GM21447 (cell line): ENCODE results near the gene FOXN1.

Experiments used
- ATAC-seq: cut with Tn5 transposase; IDR thresholded peaks from one replicate; pipeline ENCODE4 v1.9.1; 2021; ENCODE audit not compliant: unreplicated experiment

The FOXN1 gene

DNA sequence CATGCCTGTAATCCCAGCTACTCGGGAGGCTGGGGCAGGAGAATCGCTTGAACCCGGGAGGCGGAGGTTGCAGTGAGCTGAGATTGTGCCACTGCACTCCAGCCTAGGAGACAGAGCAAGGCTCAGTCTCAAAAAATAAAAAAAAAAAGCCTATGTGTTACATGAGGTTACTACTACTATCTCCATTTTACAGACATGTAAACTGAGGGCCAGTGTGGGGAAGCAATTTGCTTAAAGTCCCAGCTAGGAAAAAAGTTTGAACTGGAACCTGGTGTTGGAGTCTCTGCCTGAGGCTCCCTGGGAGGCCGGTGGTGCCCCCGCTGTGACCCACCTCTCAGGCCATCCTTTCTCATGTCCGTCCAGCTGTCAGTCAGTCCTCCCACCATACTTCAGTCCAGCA, 28.2 kb upstream of the FOXN1 start:
- ATAC-seq = no peak

DNA sequence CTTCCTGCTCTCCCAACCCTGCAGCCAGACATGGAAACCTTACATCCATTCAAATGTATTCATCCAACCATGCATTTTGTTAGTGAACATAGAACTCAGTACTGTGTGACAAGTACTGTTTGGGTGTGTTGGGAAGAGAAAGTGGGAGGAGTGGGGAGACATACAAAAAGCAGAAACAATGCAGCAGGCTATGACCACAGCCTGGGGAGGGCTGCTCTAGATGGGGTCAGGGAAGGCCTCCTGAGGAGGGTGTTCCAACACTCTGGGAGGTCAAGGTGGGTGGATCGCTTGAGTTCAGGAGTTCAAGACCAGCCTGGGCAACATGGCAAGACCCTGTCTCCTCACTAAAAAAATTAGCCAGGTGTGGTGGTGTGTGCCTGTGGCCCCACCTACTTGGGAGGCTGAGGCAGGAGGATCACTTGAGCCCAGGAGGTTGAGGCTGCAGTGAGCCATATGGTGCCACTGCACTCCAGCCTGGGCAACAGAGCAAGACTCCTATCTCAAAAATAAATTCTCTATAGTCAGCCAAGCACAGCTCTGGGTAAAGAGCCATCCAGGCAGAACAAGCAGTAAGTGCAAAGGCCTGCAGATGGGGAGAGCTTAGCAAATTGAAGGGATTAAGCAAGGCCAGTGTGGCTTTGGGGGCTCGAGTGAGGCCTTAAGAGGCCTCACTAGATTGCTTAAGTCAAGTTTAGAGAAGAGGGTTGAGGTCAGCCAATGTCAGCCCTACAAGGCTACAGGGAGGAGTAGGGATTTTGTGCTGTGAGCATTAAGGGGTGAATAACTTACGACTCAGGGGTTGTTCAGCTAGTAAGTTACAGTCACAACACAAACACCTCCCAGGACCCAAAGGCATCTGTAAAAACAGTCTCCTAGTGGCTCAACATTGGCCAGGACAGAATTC, 27.2 kb upstream of the FOXN1 start:
- ATAC-seq = no peak

DNA sequence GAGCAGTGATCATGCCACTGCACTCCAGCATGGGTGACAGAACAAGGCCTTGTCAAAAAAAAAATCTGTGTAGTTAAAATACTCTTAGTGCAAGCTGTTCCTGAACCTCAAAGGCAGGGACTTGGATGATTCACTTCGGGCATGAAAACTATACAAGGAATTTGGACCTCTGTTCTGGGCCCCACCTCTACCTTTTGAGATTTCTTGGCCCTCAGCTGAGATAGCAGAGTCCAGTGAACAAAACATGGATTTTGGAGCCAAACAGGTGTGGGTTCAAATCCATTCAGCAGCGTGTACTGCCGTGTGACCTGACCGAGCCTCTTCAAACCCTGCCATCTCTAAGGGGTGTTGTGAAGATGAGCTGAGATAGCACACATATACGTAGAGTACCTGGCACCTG, 25.9 kb upstream of the FOXN1 start:
- ATAC-seq = no peak

DNA sequence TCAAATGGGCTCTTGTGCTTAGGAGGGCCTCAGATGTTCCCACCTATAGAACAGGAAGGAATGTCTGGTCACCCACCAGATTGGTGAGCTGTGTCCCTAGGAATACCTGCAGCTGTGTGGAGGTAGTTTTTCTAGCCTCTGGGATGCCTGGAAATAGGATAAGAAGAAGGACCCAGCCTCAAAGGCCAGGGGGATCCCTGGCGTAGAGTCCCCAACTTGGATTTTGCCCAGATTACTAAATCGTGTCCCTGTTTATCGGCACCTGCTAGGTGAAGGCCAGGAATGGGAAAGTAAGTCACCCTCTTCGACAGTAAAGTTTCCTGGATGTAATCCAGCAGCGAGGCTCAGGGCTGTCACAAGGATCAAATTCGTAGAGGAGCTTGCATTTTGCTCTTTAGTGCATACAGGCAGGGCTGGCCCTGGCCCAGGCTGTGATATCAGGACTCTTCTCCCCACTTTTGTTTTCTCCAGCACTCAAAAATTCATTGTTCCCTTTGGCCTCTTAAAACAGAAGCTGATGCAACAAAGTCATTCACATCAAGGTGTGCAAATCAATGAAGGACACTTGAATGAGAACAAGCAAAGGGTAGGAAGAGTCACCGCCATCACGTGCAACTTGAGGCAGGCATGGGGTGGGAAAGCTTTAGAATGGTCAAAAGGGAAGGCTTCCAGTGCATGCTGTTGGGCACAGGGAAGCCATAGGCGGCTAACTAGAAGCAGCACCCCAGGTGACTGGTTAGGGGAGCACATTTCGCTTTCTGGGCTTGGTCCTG, 25.2 kb upstream of the FOXN1 start:
- ATAC-seq = no peak

DNA sequence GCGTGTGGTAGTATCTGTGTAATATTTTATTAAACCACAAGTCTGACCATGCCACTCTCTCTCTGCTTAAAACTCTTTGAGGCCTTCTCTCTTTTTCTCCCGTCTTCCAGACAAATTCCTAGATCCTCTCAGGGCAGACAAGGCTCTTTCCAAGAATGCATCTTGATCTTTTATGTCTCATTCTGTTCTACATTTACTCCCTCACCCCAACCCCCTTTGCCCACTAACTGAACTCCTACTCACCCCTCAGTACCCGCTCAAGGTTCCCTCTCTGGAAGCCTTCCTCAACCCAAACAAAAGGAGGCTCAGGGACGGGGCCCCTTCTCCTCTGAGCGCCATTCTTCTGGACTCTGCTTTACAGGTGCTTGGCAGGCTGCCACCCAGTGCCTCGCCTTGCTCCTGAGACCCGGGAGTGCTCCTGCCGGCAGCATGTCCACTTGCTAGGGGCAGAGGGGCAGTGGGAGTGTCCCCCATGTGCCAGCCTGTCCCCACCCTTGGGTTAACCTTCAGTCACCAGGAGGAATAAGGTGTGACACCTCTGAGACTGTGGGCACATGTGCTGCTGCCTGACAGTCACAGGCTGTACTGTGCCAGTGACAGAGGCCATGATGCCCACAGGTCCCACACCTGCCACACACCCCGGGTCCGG, 23.5 kb upstream of the FOXN1 start:
- no peak for ATAC-seq

DNA sequence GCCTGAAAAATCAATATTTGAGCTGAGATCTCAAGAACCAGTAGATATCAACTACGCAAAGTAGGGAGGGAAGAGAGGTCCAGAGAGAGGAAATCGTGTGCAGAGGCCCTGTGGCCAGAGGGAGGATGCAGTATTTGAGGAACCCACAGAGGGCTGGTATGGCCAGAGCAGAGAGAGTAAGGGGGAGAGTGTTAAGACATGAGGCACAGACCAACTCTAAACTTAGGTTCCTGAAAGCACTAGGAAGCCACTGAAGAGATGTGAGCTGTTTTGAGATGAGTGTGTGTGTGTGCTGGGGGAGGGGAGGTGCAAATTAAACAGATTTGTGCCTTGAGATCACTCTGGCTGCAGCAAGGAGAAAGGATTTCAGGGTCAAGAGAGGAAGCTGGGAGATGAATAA, 21.9 kb upstream of the FOXN1 start:
- ATAC-seq = peak; percentile 93

DNA sequence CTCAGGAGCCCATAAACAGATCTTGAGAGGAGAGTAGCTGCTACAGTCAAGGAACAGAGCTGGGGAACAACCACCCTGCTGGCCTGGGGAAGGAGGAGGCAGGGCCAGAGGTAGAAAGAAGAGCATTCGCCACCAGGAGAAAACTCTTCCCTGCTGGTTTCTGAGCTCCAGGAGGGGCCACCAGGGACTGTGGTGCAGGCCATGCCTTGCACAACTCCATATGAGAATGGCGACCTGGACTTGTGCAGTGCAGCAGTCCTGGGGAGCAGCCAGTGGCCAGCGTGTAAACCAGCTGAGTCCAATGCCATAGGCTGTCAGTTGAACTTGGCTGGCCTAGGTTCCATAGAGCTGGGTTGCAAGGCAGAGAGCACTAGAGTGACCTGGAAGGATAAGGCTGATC, 21.1 kb upstream of the FOXN1 start:
- ATAC-seq = no peak

DNA sequence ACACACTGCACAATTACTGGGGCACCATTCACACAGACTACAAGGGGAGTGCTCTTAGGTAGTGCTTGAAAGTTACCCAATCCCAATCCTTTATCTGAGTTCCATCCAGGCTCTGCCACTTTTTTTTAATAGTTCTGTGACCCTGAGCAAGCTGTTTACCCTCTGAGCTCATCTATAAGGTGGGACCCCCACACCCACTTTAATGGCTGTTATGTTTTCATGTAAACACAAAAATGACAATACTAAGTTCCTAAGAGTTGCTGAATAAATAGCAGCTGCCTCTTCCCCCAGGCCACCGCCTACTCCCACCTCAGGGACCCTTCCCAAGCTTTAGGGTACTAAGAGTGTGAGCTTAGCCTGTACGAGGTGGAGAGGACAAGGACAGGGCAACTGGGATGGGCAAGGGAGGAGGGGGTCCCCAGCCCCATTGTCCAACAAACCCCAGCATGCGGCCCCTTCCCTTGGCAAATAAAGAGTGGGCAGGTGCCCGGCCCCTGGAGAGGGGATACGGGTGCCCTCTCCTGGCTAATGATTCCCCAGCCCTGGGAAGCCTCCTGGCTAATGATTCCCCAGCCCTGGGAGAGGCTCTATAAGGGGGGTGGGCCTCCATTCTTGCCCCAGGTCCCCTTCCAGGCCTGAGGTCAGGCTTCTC, 18.1 kb upstream of the FOXN1 start:
- ATAC-seq = no peak

DNA sequence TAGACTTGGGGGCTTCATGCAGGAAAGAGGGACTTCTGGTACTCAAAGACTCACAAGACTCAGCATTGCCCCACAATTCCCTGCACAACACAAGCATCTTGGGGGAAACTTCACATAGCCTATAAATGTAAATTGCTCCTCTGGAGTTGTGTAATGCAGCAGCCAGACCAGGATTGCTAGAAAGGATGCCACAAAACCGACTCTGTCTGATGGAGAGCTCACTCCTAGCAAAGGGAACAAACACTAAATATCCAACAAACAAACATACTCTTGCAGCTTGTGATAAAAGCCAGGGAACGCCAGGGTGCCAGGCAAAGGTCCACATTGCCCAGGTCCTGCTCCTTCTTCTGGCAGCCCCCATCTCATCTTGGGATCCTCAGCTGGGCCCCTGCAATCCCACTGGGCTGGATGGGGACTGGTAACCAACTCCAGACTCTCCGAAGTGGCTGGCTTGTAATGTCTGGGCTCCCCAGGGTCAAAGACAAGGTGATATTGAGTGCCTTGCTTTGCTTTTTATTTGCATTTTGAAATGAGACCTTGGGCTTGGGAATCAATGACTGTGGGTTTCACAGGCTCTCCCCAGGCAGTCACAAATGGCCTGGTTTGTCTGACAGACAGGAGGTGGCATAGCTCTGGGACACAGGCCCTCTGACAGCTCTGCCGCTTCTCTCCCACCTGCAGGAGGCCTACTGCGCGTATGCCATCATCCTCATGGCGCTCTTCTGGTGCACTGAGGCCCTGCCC, 17.4 kb upstream of the FOXN1 start:
- no peak for ATAC-seq

DNA sequence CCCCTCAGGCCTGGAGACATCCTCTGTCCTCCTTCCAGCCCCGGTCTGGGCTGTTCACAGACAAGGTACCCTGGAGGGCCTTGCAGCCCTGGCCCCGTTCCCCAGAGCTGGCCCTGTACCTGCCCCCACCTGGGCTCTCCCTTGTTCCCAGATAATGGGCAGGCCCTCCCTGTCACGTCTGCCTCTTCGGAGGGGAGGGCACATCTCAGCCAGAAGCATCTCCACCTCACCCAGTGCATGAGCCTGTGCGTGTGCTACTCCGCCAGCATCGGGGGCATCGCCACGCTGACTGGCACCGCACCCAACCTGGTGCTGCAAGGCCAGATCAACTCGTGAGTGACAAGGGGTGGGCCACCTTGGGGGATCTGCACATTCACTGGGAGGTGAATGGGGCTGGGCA, 14.9 kb upstream of the FOXN1 start:
- no peak for ATAC-seq

DNA sequence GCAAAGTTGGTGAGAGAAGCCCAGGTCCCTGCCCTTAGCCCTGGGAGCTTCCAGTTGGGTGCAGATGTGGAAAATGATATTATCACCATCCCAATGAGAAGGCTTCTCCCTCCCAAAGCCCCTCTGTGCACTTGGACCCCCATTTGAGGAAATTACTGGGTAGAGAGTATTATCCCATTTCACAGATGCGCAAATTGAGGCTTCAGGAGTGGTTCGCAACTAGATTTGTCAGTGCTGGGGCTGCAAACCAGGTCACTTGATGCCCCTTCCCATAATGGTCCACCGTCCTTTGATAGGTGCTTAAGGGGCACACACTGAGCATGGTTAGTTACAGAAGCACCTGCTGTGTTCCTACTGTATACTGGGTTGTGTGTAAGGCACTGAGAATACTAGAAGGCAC, 14.3 kb upstream of the FOXN1 start:
- ATAC-seq = no peak

DNA sequence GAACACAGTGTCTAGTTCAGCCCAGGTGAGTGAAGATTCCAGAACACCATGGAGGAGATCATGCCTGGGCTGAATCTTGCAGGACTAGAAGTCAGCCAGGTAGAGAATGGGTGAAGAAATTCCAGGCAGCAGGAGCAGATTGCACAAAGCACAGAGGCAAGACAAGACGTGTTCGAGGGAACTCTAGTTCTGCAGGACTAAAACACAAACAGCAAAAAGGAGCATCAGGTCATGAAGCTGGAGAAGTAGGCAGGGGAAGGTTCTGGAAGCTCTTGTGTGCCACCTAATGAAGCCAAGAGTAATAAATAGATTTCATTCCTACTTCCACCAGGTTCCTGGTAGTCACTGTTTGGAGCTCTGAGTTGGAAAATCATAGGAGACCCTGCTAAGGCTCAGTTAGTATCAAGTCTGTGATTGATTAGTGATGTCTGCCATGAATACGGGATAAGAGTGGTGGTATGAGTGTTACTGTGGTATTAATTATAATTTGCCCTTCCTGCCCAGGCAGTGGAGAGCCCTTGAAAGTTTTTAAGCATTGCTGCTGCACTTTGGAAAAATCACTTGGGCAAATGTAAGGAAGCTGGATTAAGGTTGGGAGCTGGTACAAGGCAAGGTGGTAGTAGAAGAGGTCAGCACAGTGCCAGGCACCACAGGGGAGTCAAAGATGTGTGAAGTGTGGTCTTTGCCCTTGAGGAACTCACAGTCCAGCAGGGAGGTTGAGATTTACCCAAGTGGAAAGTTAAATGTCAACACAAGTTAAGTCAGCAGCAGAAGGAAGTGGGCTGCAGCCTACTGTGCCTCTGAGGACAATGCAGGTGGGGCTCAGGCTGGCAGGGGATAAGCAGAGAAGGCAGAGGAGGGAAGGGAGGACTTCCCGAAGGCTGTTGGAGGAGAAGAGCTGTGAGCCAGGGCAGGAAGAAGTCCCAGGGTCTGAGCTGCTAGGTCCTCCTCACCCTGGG, 13.5 kb upstream of the FOXN1 start:
- ATAC-seq = no peak

DNA sequence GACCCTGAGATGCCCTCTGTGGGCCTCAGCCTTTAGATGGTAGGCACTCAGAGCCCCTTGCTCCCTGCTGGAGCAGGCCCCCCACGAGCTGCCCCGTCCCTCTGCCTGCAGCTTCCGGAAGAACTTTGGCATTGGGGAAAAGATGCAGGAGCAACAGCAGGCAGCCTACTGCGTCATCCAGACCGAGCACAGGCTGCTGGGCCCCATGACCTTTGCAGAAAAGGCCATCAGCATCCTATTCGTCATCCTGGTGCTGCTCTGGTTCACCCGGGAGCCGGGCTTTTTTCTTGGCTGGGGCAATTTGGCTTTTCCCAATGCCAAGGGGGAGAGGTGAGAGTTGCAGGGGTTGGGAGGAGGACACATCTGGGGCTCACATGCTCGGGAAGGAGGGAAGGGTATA, 12.7 kb upstream of the FOXN1 start:
- ATAC-seq = no peak

DNA sequence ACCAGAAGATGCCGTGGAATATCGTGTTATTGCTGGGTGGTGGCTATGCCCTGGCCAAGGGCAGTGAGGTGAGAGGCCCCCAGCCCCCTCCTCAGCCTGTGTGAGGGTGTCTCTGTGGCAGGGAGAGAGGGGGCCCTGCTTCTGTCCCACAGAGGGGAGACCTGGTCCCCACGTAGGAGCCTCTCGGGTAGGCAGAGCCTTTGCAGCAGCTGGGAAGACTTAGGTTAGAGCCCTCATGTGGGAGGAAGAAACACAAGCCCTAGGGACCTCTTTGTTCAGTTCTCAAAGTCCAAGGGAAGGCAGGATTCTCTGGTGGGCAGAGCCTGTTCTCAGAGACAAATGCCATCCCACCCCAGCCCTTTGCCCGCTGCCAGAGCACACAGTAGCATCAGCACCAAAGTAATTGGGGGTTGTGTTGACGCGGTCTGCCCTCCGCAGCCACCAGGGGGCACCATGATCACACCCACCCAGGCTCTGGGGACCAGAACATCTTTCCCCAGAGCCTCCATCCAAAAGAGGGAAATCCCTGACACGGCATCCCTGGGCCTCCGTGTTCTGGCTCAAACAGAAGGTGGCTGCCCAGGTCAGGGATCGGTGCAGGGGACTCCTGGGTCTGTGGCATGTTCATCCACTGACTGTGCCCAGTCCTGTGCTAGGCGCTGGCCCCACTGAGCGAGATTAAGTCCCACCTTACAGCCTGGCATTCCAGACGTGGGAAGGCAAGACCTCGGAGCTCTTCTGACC, 11.5 kb upstream of the FOXN1 start:
- peak; percentile 55 for ATAC-seq

DNA sequence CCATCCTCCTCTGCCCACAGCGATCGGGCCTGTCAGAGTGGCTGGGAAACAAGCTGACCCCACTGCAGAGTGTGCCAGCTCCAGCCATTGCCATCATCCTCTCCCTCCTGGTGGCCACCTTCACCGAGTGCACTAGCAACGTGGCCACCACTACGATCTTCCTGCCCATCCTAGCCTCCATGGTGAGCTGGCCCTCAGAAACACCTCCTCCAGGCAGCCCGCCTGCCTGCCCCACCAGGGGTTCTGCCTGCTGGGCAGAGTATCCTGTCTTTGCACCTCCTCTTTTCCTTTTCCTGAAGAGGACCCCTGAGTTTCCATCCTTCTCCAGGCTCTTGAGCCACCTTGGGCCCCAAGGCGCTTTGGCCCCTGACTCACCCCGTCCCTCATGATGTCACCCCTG, 10.5 kb upstream of the FOXN1 start:
- ATAC-seq = no peak

DNA sequence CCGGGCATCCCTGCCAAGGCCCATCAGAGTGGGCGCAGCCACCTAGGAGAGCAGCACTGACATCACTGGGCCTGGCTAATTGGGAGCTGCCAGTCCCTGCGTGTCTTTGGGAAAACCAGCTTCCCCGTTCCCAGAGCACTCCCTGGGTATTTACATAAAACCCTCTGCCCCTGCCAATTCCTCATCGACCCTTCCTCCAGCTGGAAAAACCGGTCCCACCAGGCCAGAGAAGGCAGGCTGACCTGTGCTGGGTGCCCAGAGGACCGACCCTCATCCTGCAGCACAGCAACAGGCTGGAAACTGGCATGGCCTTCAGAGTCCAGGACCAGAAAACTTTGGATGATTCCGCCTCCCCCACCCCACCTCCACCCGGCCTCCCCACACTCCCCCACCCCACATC, 8.2 kb upstream of the FOXN1 start:
- ATAC-seq = no peak

DNA sequence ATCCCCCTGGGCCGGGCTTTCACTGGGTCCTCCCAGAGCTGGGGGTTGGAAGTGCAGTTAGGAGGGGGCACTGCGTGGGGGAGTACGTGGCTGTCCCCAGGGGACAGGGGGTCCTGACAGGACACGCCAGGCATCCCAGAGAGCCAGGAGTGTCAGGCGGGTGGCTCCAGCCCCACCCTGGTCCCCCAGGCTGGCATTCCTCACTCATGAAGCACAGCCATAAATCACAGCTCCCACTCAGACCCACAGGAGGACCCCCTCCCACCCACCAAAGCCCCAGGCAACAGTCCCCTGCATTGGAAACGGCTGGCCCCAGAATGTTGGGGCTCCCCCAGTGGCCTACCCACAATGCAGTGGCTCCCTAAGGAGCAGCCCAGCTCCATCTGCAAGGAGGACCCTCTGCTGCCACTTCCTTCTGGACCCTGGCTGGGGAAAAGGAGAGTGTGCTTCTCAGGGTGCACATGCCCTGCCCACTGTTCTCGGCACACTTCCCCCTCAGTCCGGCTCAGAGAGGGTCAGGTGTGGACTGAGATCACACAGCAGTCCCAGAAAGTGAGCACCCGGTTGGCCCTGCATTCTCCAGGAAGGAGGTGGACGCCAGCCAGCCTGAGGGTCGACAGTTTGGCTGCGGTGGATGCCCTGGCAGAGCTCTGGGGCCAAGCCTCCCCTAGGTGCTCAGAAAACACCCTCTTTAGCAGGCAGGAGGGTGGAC, 7.3 kb upstream of the FOXN1 start:
- no peak for ATAC-seq

DNA sequence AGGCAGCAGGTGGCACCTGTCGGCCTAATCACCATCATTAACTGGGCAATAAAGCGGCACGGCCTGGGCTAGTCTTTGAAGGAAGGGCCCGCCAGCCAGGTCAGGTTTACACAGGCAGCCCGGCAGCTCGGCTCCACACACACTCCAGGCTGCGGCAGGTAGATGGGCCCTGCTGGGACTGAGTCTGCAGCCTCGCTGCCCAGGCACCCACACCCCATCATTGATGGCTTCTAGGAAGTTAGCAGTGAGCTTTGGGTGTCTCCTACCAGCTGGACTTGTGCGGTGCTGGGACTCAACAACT, 6.8 kb upstream of the FOXN1 start:
- no peak for ATAC-seq
